DMS 273 (cell line): ENCODE results near the gene CD82.
"Not testable (repeated sequence)": the region's sequence is repeated elsewhere in the genome, so short reads cannot be mapped to it uniquely, and the experiment has no call there.

ENCODE experiments used
- DNase-seq: peaks from one replicate; lab custom pipeline; 2025; ENCODE audit not compliant: unreplicated experiment; lab: John Stamatoyannopoulos, UW

The CD82 gene

DNA sequence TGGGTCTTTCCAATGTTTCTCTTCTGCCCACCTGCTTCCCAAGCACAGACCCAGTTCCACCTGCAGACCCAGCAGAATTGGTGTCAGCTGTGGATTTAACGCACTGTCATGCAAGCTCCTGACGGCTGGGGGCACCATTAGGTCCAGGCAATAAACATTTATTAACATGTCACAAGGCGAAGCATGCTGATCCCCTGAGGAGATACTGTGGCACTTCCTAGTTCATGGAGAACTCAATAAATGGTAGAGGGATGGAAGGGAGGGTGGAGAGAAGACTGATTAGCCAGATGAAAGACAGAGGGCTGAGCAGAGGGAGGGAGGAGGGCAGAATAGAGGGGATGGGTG, 93.0 kb downstream of the CD82 start:
- peak; percentile 49 for DNase-seq

GRCh38 chr11:44659641-44660040, 94.2 kb downstream of the CD82 start:
- peak; percentile 68 for DNase-seq

DNA sequence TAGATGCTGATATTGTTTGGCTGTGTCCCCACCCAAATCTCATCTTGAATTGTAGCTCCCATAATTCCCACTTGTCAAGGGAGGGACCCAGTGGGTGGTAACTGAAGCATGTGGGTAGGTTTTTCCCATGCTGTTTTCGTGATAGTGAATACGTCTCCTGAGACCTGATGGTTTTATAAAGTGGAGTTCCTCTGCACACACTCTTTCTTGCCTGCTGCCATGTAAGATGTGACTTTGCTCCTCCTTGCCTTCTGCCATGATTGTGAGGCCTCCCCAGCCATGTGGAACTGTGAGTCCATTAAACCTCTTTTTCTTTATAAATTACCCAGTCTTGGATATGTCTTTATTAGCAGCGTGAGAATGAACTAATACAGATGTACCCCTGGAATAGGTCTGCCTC, 95.1 kb downstream of the CD82 start:
- DNase-seq: not testable (repeated sequence)

DNA sequence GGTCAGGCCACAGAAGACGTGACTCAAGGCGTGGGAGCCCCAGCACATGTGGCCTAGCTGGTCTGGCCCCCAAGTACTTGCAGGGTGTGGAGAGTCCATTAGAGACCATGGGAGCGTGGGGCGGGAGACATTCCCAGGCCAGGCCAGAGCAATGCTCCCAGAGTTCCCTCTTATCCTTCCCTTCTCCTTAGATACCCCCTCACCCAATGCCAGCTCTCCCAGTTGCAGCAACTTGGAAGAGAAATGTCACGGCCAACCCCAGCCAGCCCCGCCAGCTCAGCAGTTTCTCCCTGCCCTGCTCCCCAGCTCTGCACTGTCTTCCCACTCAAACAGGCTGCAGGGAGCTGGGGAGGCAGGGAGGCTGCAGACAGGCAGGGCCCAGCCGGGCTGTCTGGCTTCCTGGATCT, 95.9 kb downstream of the CD82 start:
- no peak for DNase-seq
